Measurements from ENCODE around the gene PTPRE.
"Not testable (repeated sequence)": the region's sequence is repeated elsewhere in the genome, so short reads cannot be mapped to it uniquely, and the experiment has no call there.

DNA sequence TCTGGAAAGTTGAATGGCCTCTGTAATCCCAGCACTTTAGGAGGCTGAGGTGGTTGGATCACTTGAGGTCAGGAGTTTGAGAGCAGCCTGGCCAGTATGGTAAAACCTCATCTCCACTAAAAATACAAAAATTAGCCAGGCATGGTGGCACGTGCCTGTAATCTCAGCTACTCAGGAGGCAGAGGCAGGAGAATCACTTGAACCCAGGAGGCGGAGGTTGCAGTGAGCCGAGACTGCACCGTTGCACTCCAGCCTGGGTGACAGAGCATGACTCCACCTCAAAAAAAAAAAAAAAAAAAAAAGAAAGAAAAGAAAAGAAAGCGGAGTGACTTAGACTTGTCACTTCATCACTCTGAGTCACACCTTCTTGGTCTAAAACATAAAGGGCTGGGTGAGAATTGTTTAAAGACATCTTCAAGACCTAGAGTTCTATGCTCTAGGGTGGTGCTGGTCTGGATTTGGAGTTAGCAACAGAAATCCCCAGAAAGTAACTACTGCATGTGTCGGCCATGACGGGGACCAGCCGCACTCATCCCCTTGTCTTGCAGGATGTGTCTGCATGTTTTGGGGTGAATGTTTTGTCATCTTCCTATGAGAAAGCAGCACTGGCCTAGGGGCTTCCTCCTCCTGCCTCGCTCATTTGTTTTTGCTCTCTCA lies 83.4 kb downstream of the PTPRE start:
- not testable (repeated sequence) for TF ChIP-seq CTCF (optimal IDR thresholded peaks at IDR 0.05 in 1 of 3, IDR thresholded peaks at IDR 0.05 in 1 of 3, conservative IDR thresholded peaks at IDR 0.05 in 1 of 3; ENCODE audit: extremely low read depth in 1 of 3, insufficient read depth in 2 of 3, low read length in 3 of 3); EZH2 (IDR thresholded peaks at IDR 0.05; ENCODE audit: low read length)

Data from keratinocyte (primary cell).